Measurements from ENCODE around the gene ZNF830.
A peak's percentile ranks its signal among the peaks of the same experiment; 100 is the strongest.

Gene ZNF830

DNA sequence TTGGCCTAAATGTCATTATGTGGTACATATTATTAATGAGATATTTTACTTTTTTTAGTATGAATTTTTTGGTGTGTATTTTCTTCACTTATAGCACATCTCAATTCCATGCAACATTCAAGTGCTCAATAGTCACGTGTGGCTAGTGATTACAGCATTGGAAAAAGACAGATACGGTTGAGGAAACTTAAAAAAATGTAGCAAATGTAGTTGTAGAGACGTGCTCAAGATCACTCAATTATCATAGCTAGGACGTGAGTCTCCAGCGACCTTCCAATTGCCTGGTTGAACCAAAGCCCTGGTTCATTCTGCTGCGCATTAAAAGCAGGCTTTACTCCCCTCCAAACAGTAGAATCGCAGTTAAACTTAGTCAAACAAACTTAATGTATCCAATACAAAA lies 17.8 kb downstream of the ZNF830 start:
- Histone ChIP-seq H3K9me3 (ENCODE audit: control insufficient read depth, insufficient read depth, low read length) (no peaks in the 10 kb centered on the region), H3K27me3 (ENCODE audit: control insufficient read depth, insufficient read depth, low read length) (no peaks in the 10 kb centered on the region), H3K4me1 (ENCODE audit: control insufficient read depth, insufficient read depth, low read length) (peaks cover 6% of the 10 kb centered on the region), H3K9ac (ENCODE audit: low read depth, low read length) (no peak overlapping the region), H3K36me3 (ENCODE audit: control insufficient read depth, insufficient read depth, low read length) (no peaks in the 10 kb centered on the region), H3K4me3 (ENCODE audit: low read depth, low read length) (no peak overlapping the region)

DNA sequence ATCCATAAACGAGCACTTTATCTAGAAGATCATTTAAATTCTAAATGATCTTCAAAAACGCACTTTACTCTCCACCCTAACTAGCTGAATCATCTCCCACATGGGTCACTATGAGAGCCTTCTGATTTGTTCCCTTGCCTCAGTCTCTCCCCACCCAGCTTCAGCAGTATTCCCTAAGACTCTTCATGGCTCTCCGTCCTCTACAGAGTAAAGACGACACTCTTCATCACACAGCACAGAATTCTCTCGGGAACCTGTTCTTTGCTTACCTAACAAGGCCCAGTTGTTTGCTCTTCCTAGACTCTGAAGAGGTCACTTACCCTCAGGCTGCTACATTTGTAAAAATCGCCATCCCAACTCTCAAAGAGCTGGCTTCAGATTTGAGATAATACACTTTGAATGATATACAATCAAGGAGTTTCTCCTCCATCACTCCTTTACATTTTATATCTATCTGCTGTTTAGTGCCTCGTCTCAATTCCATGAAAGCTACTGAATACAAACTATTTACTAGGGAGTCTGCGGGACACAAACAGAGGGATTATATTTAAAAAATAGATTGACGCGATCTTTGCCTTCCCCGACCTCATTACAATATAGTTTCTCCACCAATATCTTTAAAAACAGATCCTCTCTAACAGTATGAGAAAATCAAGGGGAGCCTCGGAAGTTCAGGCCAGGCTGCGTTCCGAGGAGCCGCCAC lies 18.5 kb downstream of the ZNF830 start:
- Histone ChIP-seq H3K27me3 (ENCODE audit: control insufficient read depth, insufficient read depth, low read length) (no peaks in the 10 kb centered on the region), H3K9ac (ENCODE audit: low read depth, low read length) (peak overlapping the region; percentile 67), H3K9me3 (ENCODE audit: control insufficient read depth, insufficient read depth, low read length) (no peaks in the 10 kb centered on the region), H3K36me3 (ENCODE audit: control insufficient read depth, insufficient read depth, low read length) (no peaks in the 10 kb centered on the region), H3K4me1 (ENCODE audit: control insufficient read depth, insufficient read depth, low read length) (peaks cover 6% of the 10 kb centered on the region), H3K4me3 (ENCODE audit: low read depth, low read length) (peak overlapping the region; percentile 83)

DNA sequence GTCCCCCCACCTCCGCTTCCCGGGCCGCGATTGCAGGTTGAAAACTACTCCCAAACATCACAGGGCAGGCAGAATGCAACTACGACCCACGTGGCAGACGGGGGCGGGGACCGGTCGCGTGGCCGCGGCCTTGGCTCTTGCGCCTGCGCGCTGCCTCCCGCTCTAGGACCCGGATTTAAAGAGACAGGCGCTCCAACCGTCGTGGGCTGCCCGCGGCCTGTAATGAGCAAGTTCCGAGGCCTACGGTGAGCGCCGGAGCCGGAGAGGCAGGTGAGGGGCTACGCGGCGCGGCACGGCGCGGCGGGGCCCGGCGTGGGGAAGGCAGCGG lies 19.0 kb downstream of the ZNF830 start, which contains the start of gene LIG3:
Gene LIG3 (plus strand): TSS at position 160 of the 328 bp plus-strand sequence. CDS start 2,494 bp downstream, outside the sequence.
- H3K4me3 ChIP-seq (ENCODE audit: low read depth, low read length): peak within 1 kb of the TSS; percentile 83
- peaks cover 6% of the 10 kb centered on the region for H3K4me1 ChIP-seq (ENCODE audit: control insufficient read depth, insufficient read depth, low read length)
- peak within 1 kb of the TSS; percentile 95 for H3K9ac ChIP-seq (ENCODE audit: low read depth, low read length)
- H3K9me3 ChIP-seq (ENCODE audit: control insufficient read depth, insufficient read depth, low read length): no peaks in the 10 kb centered on the region
- no peaks in the 10 kb centered on the region for H3K27me3 ChIP-seq (ENCODE audit: control insufficient read depth, insufficient read depth, low read length)
- H3K36me3 ChIP-seq (ENCODE audit: control insufficient read depth, insufficient read depth, low read length): peaks cover 3% of the 10 kb centered on the region

DNA sequence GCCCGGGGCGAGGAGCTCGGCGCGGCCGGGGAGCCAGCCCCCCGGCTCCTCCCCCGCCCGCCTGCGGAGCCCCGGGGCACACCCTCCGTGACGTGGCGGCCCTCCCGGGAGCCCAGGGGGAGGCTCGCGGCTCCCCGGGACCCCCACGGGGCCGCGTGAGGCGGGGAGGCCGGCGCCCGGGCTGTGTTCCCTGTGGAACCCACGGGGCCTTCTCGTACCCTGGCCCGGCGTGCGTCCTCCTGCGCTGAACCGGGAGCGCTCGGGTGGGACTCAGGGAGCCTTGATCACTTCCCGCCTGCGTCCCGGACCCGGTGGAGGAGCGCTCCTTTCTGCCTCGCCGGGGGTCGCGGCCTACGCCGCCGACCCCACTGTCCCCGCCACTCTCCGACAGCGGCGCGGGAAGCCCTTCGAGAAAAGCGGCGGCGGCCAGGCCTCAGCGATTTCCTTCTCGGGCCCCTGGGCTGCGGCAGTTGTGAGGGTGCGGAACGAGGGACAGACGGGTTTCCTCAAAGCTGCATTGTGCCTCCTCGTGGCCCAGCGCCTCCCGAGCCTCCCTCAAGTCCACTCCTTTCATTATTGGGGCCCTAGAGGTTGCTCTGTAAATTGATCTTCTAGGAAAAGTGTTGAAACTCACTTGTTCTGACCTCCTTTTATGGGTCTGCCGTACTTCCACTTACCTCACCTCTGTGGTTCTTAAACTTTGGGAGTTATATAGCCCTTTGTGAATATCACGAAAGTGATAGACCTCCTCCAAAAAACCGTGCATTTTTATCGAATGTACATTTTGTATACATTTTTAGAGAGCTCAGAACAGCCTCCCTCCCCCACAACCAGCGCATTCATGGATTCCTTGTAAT lies 19.6 kb downstream of the ZNF830 start:
- H3K9ac ChIP-seq (ENCODE audit: low read depth, low read length): peak overlapping the region; percentile 95
- H3K9me3 ChIP-seq (ENCODE audit: control insufficient read depth, insufficient read depth, low read length): no peaks in the 10 kb centered on the region
- peak overlapping the region; percentile 83 for H3K4me3 ChIP-seq (ENCODE audit: low read depth, low read length)
- H3K27me3 ChIP-seq (ENCODE audit: control insufficient read depth, insufficient read depth, low read length): no peaks in the 10 kb centered on the region
- peaks cover 6% of the 10 kb centered on the region for H3K4me1 ChIP-seq (ENCODE audit: control insufficient read depth, insufficient read depth, low read length)
- H3K36me3 ChIP-seq (ENCODE audit: control insufficient read depth, insufficient read depth, low read length): peaks cover 4% of the 10 kb centered on the region

DNA sequence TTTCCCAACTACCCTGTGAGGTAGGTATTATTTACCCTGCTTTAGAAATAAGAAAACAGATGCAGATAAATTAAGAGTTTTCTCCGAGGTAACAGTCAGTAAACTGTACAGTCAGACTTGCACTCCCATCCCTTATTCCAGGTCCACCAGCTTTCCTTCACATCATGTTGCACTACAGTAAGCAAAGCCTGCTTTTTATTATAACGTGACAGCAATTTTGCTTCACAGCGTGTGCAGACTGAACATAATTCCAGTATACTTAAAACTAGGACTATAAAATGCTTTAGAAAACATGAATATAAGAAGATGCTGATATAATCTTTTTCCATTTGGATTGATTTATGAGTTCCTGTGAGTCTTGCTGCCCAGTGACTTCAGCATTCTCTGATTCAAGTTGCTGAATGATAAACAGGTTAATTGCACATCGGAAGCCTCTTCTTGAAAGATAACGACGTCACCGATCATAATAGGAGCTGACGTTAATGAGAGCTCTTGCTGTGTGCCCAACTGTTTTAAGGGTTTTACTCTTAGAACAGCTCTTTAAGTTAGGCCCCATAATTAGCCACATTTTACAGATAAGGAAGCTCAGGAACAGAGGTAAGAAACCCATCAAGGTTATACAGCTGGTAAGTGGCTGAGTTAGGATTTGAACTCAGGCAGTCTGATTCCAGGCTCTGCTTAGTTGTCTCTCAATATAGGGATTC lies 20.4 kb downstream of the ZNF830 start:
- peaks cover 6% of the 10 kb centered on the region for H3K4me1 ChIP-seq (ENCODE audit: control insufficient read depth, insufficient read depth, low read length)
- H3K36me3 ChIP-seq (ENCODE audit: control insufficient read depth, insufficient read depth, low read length): peaks cover 7% of the 10 kb centered on the region
- H3K27me3 ChIP-seq (ENCODE audit: control insufficient read depth, insufficient read depth, low read length): no peaks in the 10 kb centered on the region
- peak overlapping the region; percentile 83 for H3K4me3 ChIP-seq (ENCODE audit: low read depth, low read length)
- no peaks in the 10 kb centered on the region for H3K9me3 ChIP-seq (ENCODE audit: control insufficient read depth, insufficient read depth, low read length)
- H3K9ac ChIP-seq (ENCODE audit: low read depth, low read length): peak overlapping the region; percentile 95

DNA sequence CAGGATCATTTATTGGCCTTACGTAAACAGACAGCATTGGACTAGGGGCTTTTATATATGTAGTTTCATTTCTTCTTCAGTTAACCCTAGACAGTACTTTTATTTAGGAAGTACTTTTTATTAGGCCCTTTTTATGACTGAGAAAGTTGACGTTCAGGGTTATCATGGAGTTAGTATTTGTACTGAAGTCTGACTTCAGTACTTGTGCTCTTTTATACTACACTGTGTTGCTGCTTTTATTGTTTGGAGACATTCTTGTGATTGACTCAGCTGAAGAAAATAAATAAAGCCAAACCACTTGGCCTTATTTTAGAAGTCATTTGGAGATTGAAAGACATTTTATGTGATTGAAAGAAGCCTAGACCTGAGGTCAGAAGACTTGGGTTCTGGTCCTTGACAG lies 25.9 kb downstream of the ZNF830 start:
- Histone ChIP-seq H3K9ac (ENCODE audit: low read depth, low read length) (no peak overlapping the region), H3K36me3 (ENCODE audit: control insufficient read depth, insufficient read depth, low read length) (peaks cover 28% of the 10 kb centered on the region), H3K4me3 (ENCODE audit: low read depth, low read length) (no peak overlapping the region), H3K9me3 (ENCODE audit: control insufficient read depth, insufficient read depth, low read length) (no peaks in the 10 kb centered on the region), H3K27me3 (ENCODE audit: control insufficient read depth, insufficient read depth, low read length) (no peaks in the 10 kb centered on the region), H3K4me1 (ENCODE audit: control insufficient read depth, insufficient read depth, low read length) (no peaks in the 10 kb centered on the region)

DNA sequence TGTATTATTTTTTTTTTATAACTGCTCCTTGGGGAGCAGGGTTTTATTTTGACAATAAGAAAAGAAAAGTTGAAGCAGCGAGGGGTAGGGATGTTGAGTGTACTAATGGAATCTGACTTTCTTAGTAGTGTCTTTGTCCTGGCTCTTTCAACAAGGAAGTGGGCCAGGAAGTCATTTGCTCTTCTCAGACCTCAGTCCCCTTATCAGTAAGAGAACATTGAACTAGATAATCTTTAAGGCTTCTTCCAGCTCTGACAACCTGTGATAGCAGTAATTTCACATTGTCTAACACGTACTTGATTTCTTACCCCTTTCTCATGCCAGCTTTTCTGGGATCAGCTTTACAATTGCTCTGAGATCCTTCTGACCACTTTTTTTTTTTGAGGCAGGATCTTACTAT lies 27.3 kb downstream of the ZNF830 start:
- no peaks in the 10 kb centered on the region for H3K27me3 ChIP-seq (ENCODE audit: control insufficient read depth, insufficient read depth, low read length)
- H3K9ac ChIP-seq (ENCODE audit: low read depth, low read length): no peak overlapping the region
- no peaks in the 10 kb centered on the region for H3K4me1 ChIP-seq (ENCODE audit: control insufficient read depth, insufficient read depth, low read length)
- H3K4me3 ChIP-seq (ENCODE audit: low read depth, low read length): no peak overlapping the region
- H3K36me3 ChIP-seq (ENCODE audit: control insufficient read depth, insufficient read depth, low read length): peaks cover 42% of the 10 kb centered on the region
- H3K9me3 ChIP-seq (ENCODE audit: control insufficient read depth, insufficient read depth, low read length): no peaks in the 10 kb centered on the region

DNA sequence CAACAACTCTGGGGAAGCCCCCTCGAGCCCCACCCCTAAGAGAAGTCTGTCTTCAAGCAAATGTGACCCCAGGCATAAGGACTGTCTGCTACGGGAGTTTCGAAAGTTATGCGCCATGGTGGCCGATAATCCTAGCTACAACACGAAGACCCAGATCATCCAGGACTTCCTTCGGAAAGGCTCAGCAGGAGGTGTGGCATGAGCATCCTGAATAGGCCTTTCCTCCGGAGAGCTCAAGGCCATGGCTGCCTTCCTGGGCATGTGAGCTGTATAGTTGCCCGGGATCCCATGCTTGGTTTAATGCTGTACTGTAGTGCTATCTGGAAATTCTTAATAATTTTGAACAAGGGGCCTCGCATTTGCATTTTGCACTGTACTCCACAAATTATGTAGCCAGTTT lies 28.1 kb downstream of the ZNF830 start:
- H3K4me1 ChIP-seq (ENCODE audit: control insufficient read depth, insufficient read depth, low read length): no peaks in the 10 kb centered on the region
- no peaks in the 10 kb centered on the region for H3K27me3 ChIP-seq (ENCODE audit: control insufficient read depth, insufficient read depth, low read length)
- no peak overlapping the region for H3K9ac ChIP-seq (ENCODE audit: low read depth, low read length)
- H3K36me3 ChIP-seq (ENCODE audit: control insufficient read depth, insufficient read depth, low read length): peaks cover 50% of the 10 kb centered on the region
- no peaks in the 10 kb centered on the region for H3K9me3 ChIP-seq (ENCODE audit: control insufficient read depth, insufficient read depth, low read length)
- H3K4me3 ChIP-seq (ENCODE audit: low read depth, low read length): no peak overlapping the region

DNA sequence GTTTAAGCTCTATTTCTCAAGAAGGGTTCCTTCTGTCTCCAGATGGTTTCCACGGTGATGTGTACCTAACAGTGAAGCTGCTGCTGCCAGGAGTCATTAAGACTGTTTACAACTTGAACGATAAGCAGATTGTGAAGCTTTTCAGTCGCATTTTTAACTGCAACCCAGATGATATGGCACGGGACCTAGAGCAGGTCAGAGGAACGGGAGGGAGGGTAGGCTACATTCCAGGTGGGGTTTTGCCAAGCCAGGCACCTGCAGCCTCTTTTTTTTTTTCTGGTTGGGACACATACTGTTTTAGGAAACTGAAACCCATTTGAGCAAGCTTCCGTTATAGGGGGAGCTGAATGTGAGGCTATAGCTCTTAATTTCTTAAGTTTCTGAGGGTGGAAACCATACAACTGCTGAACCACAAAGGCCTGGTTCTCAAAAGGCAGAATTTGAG lies 29.6 kb downstream of the ZNF830 start:
- no peaks in the 10 kb centered on the region for H3K9me3 ChIP-seq (ENCODE audit: control insufficient read depth, insufficient read depth, low read length)
- no peak overlapping the region for H3K9ac ChIP-seq (ENCODE audit: low read depth, low read length)
- H3K4me1 ChIP-seq (ENCODE audit: control insufficient read depth, insufficient read depth, low read length): no peaks in the 10 kb centered on the region
- H3K36me3 ChIP-seq (ENCODE audit: control insufficient read depth, insufficient read depth, low read length): peaks cover 59% of the 10 kb centered on the region
- no peaks in the 10 kb centered on the region for H3K27me3 ChIP-seq (ENCODE audit: control insufficient read depth, insufficient read depth, low read length)
- H3K4me3 ChIP-seq (ENCODE audit: low read depth, low read length): no peak overlapping the region

DNA sequence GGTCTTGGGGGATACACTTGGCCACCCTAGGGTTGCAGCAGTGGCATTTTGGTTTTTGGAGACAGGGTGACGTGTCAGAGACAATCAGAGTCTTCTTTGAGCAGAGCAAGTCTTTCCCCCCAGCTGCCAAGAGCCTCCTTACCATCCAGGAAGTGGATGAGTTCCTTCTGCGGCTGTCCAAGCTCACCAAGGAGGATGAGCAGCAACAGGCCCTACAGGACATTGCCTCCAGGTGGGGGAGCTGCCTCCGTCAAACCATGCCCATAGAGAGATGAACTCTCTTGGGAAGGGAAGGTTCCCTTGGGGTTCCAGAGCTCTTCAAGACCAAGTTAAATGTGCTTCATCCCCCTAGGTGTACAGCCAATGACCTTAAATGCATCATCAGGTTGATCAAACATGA lies 30.3 kb downstream of the ZNF830 start:
- H3K4me1 ChIP-seq (ENCODE audit: control insufficient read depth, insufficient read depth, low read length): no peaks in the 10 kb centered on the region
- no peaks in the 10 kb centered on the region for H3K27me3 ChIP-seq (ENCODE audit: control insufficient read depth, insufficient read depth, low read length)
- no peak overlapping the region for H3K4me3 ChIP-seq (ENCODE audit: low read depth, low read length)
- H3K36me3 ChIP-seq (ENCODE audit: control insufficient read depth, insufficient read depth, low read length): peaks cover 62% of the 10 kb centered on the region
- no peak overlapping the region for H3K9ac ChIP-seq (ENCODE audit: low read depth, low read length)
- no peaks in the 10 kb centered on the region for H3K9me3 ChIP-seq (ENCODE audit: control insufficient read depth, insufficient read depth, low read length)

DNA sequence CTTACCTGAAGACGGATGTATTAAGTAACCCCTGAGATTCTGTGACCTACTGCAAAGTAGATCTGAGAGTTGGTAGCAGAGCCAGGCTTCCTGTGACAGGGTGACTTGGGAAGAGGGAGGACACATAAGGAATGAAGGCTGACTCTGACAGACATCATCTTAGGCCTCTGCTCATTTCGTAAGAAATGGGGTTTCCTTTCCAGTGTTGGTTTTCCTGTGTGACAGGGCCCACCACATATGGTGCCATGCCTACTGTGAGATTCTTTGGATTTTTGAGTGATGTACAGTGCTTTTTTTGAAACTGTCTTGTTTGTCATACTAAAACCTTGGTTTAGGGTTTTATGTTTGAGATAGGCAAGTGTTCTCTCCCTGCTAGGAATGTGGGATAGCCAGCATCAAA lies 31.7 kb downstream of the ZNF830 start:
- no peak overlapping the region for H3K4me3 ChIP-seq (ENCODE audit: low read depth, low read length)
- H3K36me3 ChIP-seq (ENCODE audit: control insufficient read depth, insufficient read depth, low read length): peaks cover 72% of the 10 kb centered on the region
- H3K27me3 ChIP-seq (ENCODE audit: control insufficient read depth, insufficient read depth, low read length): no peaks in the 10 kb centered on the region
- no peak overlapping the region for H3K9ac ChIP-seq (ENCODE audit: low read depth, low read length)
- no peaks in the 10 kb centered on the region for H3K4me1 ChIP-seq (ENCODE audit: control insufficient read depth, insufficient read depth, low read length)
- no peaks in the 10 kb centered on the region for H3K9me3 ChIP-seq (ENCODE audit: control insufficient read depth, insufficient read depth, low read length)

Measured in iPS-15b (cell line).